IMR-90 (cell line): ENCODE results near the gene KDM4B. TPM values are rescaled to one million over a fixed set of nuclear protein-coding genes. Genes with fewer than 3 reads are reported as not detected.

ENCODE experiments used
- ATAC-seq: fragments of 200-7000 bp; cut with Tn5 transposase; 2 replicates; pipeline ENCODE4 v1.9.1; 2020; ENCODE audit warnings: low read depth, mild to moderate bottlenecking, moderate library complexity
- BruUV-seq: library from RNA; stranded (reverse); fragments of 400-500 nt; replicated peaks from 2 replicates; lab custom pipeline; 2021; lab: Mats Ljungman, UMichigan
- CTCF ChIA-PET: fragments of 300-600 bp; formaldehyde crosslinking; extraction: SDS; loops from one replicate; lab custom pipeline; 2021; ENCODE audit warnings: antibody characterized with exemption; lab: Yijun Ruan, JAX
- POLR2A ChIA-PET: fragments of 300-600 bp; sonication (Branson Sonifier 250); formaldehyde crosslinking; loops from one replicate; lab custom pipeline; 2022; ENCODE audit warnings: antibody characterized with exemption; ENCODE audit not compliant: unreplicated experiment; lab: Charles Lee
- DNase-seq: peaks from one replicate; pipeline ENCODE4 v3.0.0; 2013
- H2AFZ ChIP-seq: replicated peaks from 2 replicates; pipeline ENCODE3; 2013; ENCODE audit warnings: low read length, mild to moderate bottlenecking; ENCODE audit not compliant: poor library complexity
- H2AK5ac ChIP-seq: 2 replicates; pipeline ENCODE4 v1.6.1; 2013; ENCODE audit warnings: low read depth, low read length, inconsistent platforms
- H2AK9ac ChIP-seq: replicated peaks from 2 replicates; pipeline ENCODE3; 2013; ENCODE audit warnings: mild to moderate bottlenecking, low read depth, low read length, moderate library complexity; ENCODE audit not compliant: poor library complexity
- H2BK120ac ChIP-seq: 2 replicates; pipeline ENCODE4 v1.6.1; 2013; ENCODE audit warnings: low read depth, low read length, inconsistent platforms
- H2BK15ac ChIP-seq: 3 replicates; pipeline ENCODE4 v1.6.1; 2013; ENCODE audit warnings: low read depth, low read length, inconsistent platforms
- H2BK20ac ChIP-seq: 2 replicates; pipeline ENCODE4 v1.6.1; 2013; ENCODE audit warnings: low read depth, mild to moderate bottlenecking, inconsistent platforms, low read length, moderate library complexity
- H2BK5ac ChIP-seq: 2 replicates; pipeline ENCODE4 v1.6.1; 2013; ENCODE audit warnings: mild to moderate bottlenecking, low read depth, low read length, inconsistent platforms; ENCODE audit not compliant: poor library complexity, severe bottlenecking
- H3K14ac ChIP-seq: replicated peaks from 2 replicates; pipeline ENCODE4 v1.6.1; 2013; ENCODE audit warnings: low read depth, low read length, inconsistent platforms
- H3K18ac ChIP-seq: 2 replicates; pipeline ENCODE4 v1.6.1; 2013; ENCODE audit warnings: low read depth, low read length, control low read depth
- H3K23ac ChIP-seq: 2 replicates; pipeline ENCODE4 v1.6.1; 2013; ENCODE audit warnings: low read depth, low read length, inconsistent platforms
- H3K27ac ChIP-seq: 2 replicates; pipeline ENCODE4 v1.5.1; 2013; ENCODE audit warnings: mild to moderate bottlenecking, control low read depth, low read length; ENCODE audit not compliant: insufficient read depth
- H3K27me3 ChIP-seq: 2 replicates; pipeline ENCODE4 v1.6.1; 2013; ENCODE audit warnings: low read length; ENCODE audit not compliant: control insufficient read depth, insufficient read depth
- H3K36me3 ChIP-seq: 2 replicates; pipeline ENCODE4 v1.6.1; 2013; ENCODE audit warnings: low read length, mixed read lengths; ENCODE audit not compliant: control insufficient read depth, insufficient read depth
- H3K4ac ChIP-seq: 2 replicates; pipeline ENCODE4 v1.6.1; 2013; ENCODE audit warnings: low read depth, low read length, inconsistent platforms
- H3K4me1 ChIP-seq: 2 replicates; pipeline ENCODE4 v1.6.1; 2013; ENCODE audit warnings: low read length, mixed read lengths; ENCODE audit not compliant: control insufficient read depth, insufficient read depth
- H3K4me2 ChIP-seq: 2 replicates; pipeline ENCODE4 v1.6.1; 2013; ENCODE audit warnings: low read depth, mild to moderate bottlenecking, control low read depth, low read length, moderate library complexity
- H3K4me3 ChIP-seq: 2 replicates; pipeline ENCODE4 v1.5.1; 2013; ENCODE audit warnings: low read depth, mild to moderate bottlenecking, control low read depth, low read length, moderate library complexity; ENCODE audit not compliant: insufficient read depth
- H3K56ac ChIP-seq: 2 replicates; pipeline ENCODE4 v1.6.1; 2013; ENCODE audit warnings: low read length, inconsistent platforms; ENCODE audit not compliant: insufficient read depth; ENCODE audit errors: extremely low read depth
- H3K79me1 ChIP-seq, 2 experiments: 2 replicates each; pipeline ENCODE4 v1.6.1; 2013; ENCODE audit warnings: low read length in 2 of 2, inconsistent platforms in 1 of 2, low read depth in 1 of 2
- H3K9ac ChIP-seq: 2 replicates; pipeline ENCODE4 v1.6.1; 2013; ENCODE audit warnings: low read depth, low read length, control low read depth
- H3K9me1 ChIP-seq: 2 replicates; pipeline ENCODE4 v1.6.1; 2013; ENCODE audit warnings: low read length, inconsistent platforms; ENCODE audit not compliant: insufficient read depth
- H3K9me3 ChIP-seq: 2 replicates; pipeline ENCODE4 v1.6.1; 2013; ENCODE audit warnings: low read length; ENCODE audit not compliant: control insufficient read depth, insufficient read depth
- H4K20me1 ChIP-seq: 2 replicates; pipeline ENCODE4 v1.6.1; 2013; ENCODE audit warnings: low read length, inconsistent platforms; ENCODE audit not compliant: insufficient read depth
- H4K5ac ChIP-seq: 2 replicates; pipeline ENCODE4 v1.6.1; 2013; ENCODE audit warnings: mild to moderate bottlenecking, low read depth, low read length, control low read depth
- H4K8ac ChIP-seq, 2 experiments: 2 replicates each; pipeline ENCODE4 v1.6.1; 2013; ENCODE audit warnings: low read depth in 2 of 2, low read length in 2 of 2, control low read depth in 1 of 2, inconsistent platforms in 1 of 2
- H4K91ac ChIP-seq: 2 replicates; pipeline ENCODE4 v1.6.1; 2013; ENCODE audit warnings: low read depth, low read length, inconsistent platforms; ENCODE audit not compliant: insufficient read depth
- BHLHE40 ChIP-seq: fragments of 150-350 bp; IDR thresholded peaks from 2 replicates; pipeline ENCODE4 v1.6.1; 2016; ENCODE audit warnings: mild to moderate bottlenecking, low read depth, low read length
- CEBPB ChIP-seq: IDR thresholded peaks from 2 replicates; pipeline ENCODE4 v1.6.1; 2012; ENCODE audit warnings: low read depth, low read length, improper control_type of control experiment
- CHD1 ChIP-seq: IDR thresholded peaks from 2 replicates; pipeline ENCODE4 v1.6.1; 2012; ENCODE audit warnings: low read depth, low read length, improper control_type of control experiment
- CTCF ChIP-seq: conservative IDR thresholded peaks from 2 replicates; pipeline ENCODE4 v1.5.1; 2012; ENCODE audit warnings: mild to moderate bottlenecking, low read depth, low read length, improper control_type of control experiment
- FOS ChIP-seq: fragments of 150-350 bp; IDR thresholded peaks from 2 replicates; pipeline ENCODE4 v1.6.1; 2016; ENCODE audit warnings: low read depth, low read length
- MAFK ChIP-seq: IDR thresholded peaks from 2 replicates; pipeline ENCODE4 v1.6.1; 2012; ENCODE audit warnings: low read depth, low read length, improper control_type of control experiment
- MAZ ChIP-seq: IDR thresholded peaks from 2 replicates; pipeline ENCODE4 v1.6.1; 2012; ENCODE audit warnings: low read depth, mild to moderate bottlenecking, low read length, improper control_type of control experiment, moderate library complexity, borderline replicate concordance
- MXI1 ChIP-seq: IDR thresholded peaks from 2 replicates; pipeline ENCODE4 v1.6.1; 2012; ENCODE audit warnings: low read depth, mild to moderate bottlenecking, low read length, moderate library complexity, borderline replicate concordance
- NFE2L2 ChIP-seq: fragments of 150-350 bp; IDR thresholded peaks from 2 replicates; pipeline ENCODE4 v1.6.1; 2016; ENCODE audit warnings: low read depth, mild to moderate bottlenecking, low read length
- POLR2A ChIP-seq: IDR thresholded peaks from 2 replicates; pipeline ENCODE4 v1.6.1; 2012; ENCODE audit warnings: mild to moderate bottlenecking, low read depth, low read length
- RAD21 ChIP-seq: IDR thresholded peaks from 2 replicates; pipeline ENCODE4 v1.6.1; 2012; ENCODE audit warnings: low read length, improper control_type of control experiment
- RCOR1 ChIP-seq: IDR thresholded peaks from 2 replicates; pipeline ENCODE4 v1.6.1; 2012; ENCODE audit warnings: mild to moderate bottlenecking, low read length, improper control_type of control experiment; ENCODE audit not compliant: insufficient replicate concordance
- RFX5 ChIP-seq: IDR thresholded peaks from 2 replicates; pipeline ENCODE4 v1.8.0; 2012; ENCODE audit warnings: low read depth, mild to moderate bottlenecking, low read length, moderate library complexity
- SMC3 ChIP-seq: fragments of 150-350 bp; IDR thresholded peaks from 2 replicates; pipeline ENCODE4 v1.6.1; 2016; ENCODE audit warnings: low read depth, mild to moderate bottlenecking, antibody characterized with exemption, low read length, moderate library complexity
- WGBS, 2 experiments: methylation state at CpG; one replicate each; pipeline versions ENCODE4 v1.1.5 to v1.1.7; 2013; ENCODE audit warnings: missing lambda C conversion rate in 2 of 2; ENCODE audit not compliant: insufficient read length in 1 of 2; ENCODE audit errors: extremely low coverage in 2 of 2; 5-methylcytosine and 5-hydroxymethylcytosine counted together
- dilution Hi-C: fragments of 300-500 bp; cut with HindIII; formaldehyde crosslinking; loops from one replicate; pipeline ENCODE4 v1.14.3; 2018; ENCODE audit warnings: low sequenced_read_pairs; ENCODE audit not compliant: unreplicated experiment
- in situ Hi-C: fragments of 300-500 bp; cut with MboI; formaldehyde crosslinking; loops from 3 replicates; pipeline ENCODE4 v1.14.3; 2019; ENCODE audit warnings: low sequenced_read_pairs, inconsistent platforms, mixed read lengths
- intact Hi-C: fragments of 100-400 bp; cut with micrococcal nuclease; formaldehyde crosslinking; loops from 2 replicates; pipeline ENCODE4 v1.10.0; 2022
- polyA plus RNA-seq, 3 experiments: library from polyadenylated mRNA; depleted of rRNA; stranded (reverse); fragments of >200 nt; gene quantifications; 2 replicates each; pipeline ENCODE4 v1.2.3, GENCODE V29; 2012; ENCODE audit warnings: low replicate concordance in 1 of 3
- total RNA-seq: library from RNA; depleted of rRNA; stranded (reverse); fragments of >200 nt; gene quantifications from 2 replicates; pipeline ENCODE4 v1.2.3, GENCODE V29; 2012
- TF ChIP-seq, protein P1 (sequence below): fragments of 150-350 bp; IDR thresholded peaks from 2 replicates; pipeline ENCODE4 v1.6.1; 2017; ENCODE audit warnings: mild to moderate bottlenecking, antibody characterized with exemption, low read length, low read depth
- TF ChIP-seq, protein P2 (sequence below): fragments of 150-350 bp; IDR thresholded peaks from 2 replicates; pipeline ENCODE4 v1.6.1; 2016; ENCODE audit warnings: low read depth, mild to moderate bottlenecking, low read length, moderate library complexity, borderline replicate concordance

The KDM4B gene
- total and polyA plus RNA-seq, 2 of the 4 experiments (the other 2 are of a cell fraction): 5.0 to 17.9 TPM

GRCh38 chr19:5073153-5073844, 104.4 kb downstream of the KDM4B start:
- in situ Hi-C loops (no loop called here), intact Hi-C loops (no loop called here), dilution Hi-C loops (no loop called here)
- Histone ChIP-seq H3K23ac (no peak overlapping the region), H3K4me2 (no peak overlapping the region), H4K91ac (no peak overlapping the region), H2AK5ac (no peak overlapping the region), H4K20me1 (peaks cover 32% of the 10 kb centered on the region), H4K5ac (no peak overlapping the region), H3K9ac (no peak overlapping the region), H2BK120ac (no peak overlapping the region), H2BK5ac (no peak overlapping the region), H3K27ac (no peak overlapping the region), H2BK15ac (no peak overlapping the region), H3K14ac (no peak overlapping the region), H3K4me1 (no peaks in the 10 kb centered on the region), H2AK9ac (peak overlapping the region; percentile 65), H2AFZ (no peak overlapping the region), H3K36me3 (peaks cover 54% of the 10 kb centered on the region), H3K9me3 (no peaks in the 10 kb centered on the region), H3K4ac (no peak overlapping the region), H4K8ac (no peak overlapping the region), H3K56ac (no peak overlapping the region), H3K79me1 (peaks cover 7 to 8% of the 10 kb centered on the region in 2 experiments; a peak in 3 of 4 replicates), H3K27me3 (no peaks in the 10 kb centered on the region), H3K4me3 (no peak overlapping the region), H3K18ac (no peak overlapping the region), H2BK20ac (no peak overlapping the region), H3K9me1 (peaks cover 2% of the 10 kb centered on the region; the same call in 1 of the 2 replicates)
- no peak for DNase-seq
- ChIA-PET POLR2A (no interaction called here), CTCF (no interaction called here)
- no peak; the same call in 1 of the 2 replicates for ATAC-seq
- no TSS peak for BruUV-seq
- 85% methylated on average over 3 of the region's 8 CpGs; no CpG with 5 or more reads in 1 of the 2 experiments for WGBS, 2 experiments
- TF ChIP-seq BHLHE40 (no peak), CHD1 (no peak), MAFK (no peak), SMC3 (no peak), NFE2L2 (no peak), MAZ (no peak), POLR2A (no peak), RFX5 (no peak), CTCF (no peak), MXI1 (no peak), FOS (no peak), RAD21 (no peak), RCOR1 (no peak), CEBPB (no peak)
- TF ChIP-seq, protein P1, sequence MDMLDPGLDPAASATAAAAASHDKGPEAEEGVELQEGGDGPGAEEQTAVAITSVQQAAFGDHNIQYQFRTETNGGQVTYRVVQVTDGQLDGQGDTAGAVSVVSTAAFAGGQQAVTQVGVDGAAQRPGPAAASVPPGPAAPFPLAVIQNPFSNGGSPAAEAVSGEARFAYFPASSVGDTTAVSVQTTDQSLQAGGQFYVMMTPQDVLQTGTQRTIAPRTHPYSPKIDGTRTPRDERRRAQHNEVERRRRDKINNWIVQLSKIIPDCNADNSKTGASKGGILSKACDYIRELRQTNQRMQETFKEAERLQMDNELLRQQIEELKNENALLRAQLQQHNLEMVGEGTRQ: no peak
- TF ChIP-seq, protein P2, sequence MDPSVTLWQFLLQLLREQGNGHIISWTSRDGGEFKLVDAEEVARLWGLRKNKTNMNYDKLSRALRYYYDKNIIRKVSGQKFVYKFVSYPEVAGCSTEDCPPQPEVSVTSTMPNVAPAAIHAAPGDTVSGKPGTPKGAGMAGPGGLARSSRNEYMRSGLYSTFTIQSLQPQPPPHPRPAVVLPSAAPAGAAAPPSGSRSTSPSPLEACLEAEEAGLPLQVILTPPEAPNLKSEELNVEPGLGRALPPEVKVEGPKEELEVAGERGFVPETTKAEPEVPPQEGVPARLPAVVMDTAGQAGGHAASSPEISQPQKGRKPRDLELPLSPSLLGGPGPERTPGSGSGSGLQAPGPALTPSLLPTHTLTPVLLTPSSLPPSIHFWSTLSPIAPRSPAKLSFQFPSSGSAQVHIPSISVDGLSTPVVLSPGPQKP: no peak
